Prostate gland (tissue), 2 donors: ENCODE results near the gene POLR2M. TPM values are rescaled to one million over a fixed set of nuclear protein-coding genes. Genes with fewer than 3 reads are reported as not detected.
A peak's percentile ranks its signal among the peaks of the same experiment; 100 is the strongest.

ENCODE experiments used
- DNase-seq: peaks from one replicate; pipeline ENCODE4 v3.0.0-alpha.2; 2019; ENCODE audit warnings: low spot score
- H3K27ac ChIP-seq, 2 donors: fragments of 200-600 bp; sonication (generic); 2 replicates each; pipeline ENCODE4 v1.5.1; 2017 to 2019
- H3K27me3 ChIP-seq: fragments of 200-600 bp; sonication (generic); replicated peaks from 2 replicates; pipeline ENCODE4 v1.5.1; 2019; ENCODE audit not compliant: insufficient read depth
- H3K36me3 ChIP-seq, 2 donors: fragments of 200-600 bp; sonication (generic); 1 replicate in 1 of 2; 2 replicates in 1 of 2; pipeline versions ENCODE4 v1.5.1 to v1.8.1; 2017 to 2019
- H3K4me1 ChIP-seq: fragments of 200-600 bp; sonication (generic); replicated peaks from 2 replicates; pipeline ENCODE4 v1.5.1; 2019
- H3K4me3 ChIP-seq, 2 donors: fragments of 200-600 bp; sonication (generic); 2 replicates each; pipeline ENCODE4 v1.5.1; 2017 to 2019
- H3K9me3 ChIP-seq: fragments of 200-600 bp; sonication (generic); 2 replicates; pipeline ENCODE4 v1.5.1; 2017
- POLR2A ChIP-seq: fragments of 450-650 bp; IDR thresholded peaks from one replicate; pipeline ENCODE4 v1.6.1; 2016; ENCODE audit warnings: antibody characterized with exemption, mild to moderate bottlenecking
- POLR2AphosphoS5 ChIP-seq: sonication (generic); formaldehyde crosslinking; IDR thresholded peaks from one replicate; pipeline ENCODE4 v1.6.1; 2017; ENCODE audit warnings: antibody characterized with exemption
- WGBS: methylation state at CpG from one replicate; pipeline ENCODE4 v1.1.5; 2018; 5-methylcytosine and 5-hydroxymethylcytosine counted together
- intact Hi-C: fragments of 100-400 bp; cut with DNase I; formaldehyde crosslinking; loops from one replicate; pipeline ENCODE4 v1.14.2; 2022
- total RNA-seq, 2 donors: library from RNA; depleted of rRNA; stranded (reverse); fragments of >200 nt; gene quantifications; one replicate each; pipeline ENCODE4 v1.1.0, GENCODE V29; 2016
- TF ChIP-seq, protein P1 (sequence below), 4 experiments: fragments of 200-600 bp in 2 of 4; fragments of 450-650 bp in 2 of 4; sonication (generic) in 2 of 4; IDR thresholded peaks; 1 replicate in 3 of 4; 2 replicates in 1 of 4; pipeline ENCODE4 v1.5.1; 2016 to 2019; ENCODE audit warnings: antibody characterized with exemption in 4 of 4, mild to moderate bottlenecking in 2 of 4, moderate library complexity in 2 of 4

POLR2M gene
- total RNA-seq, 2 donors from 2014 or later: 148 to 172 TPM

DNA sequence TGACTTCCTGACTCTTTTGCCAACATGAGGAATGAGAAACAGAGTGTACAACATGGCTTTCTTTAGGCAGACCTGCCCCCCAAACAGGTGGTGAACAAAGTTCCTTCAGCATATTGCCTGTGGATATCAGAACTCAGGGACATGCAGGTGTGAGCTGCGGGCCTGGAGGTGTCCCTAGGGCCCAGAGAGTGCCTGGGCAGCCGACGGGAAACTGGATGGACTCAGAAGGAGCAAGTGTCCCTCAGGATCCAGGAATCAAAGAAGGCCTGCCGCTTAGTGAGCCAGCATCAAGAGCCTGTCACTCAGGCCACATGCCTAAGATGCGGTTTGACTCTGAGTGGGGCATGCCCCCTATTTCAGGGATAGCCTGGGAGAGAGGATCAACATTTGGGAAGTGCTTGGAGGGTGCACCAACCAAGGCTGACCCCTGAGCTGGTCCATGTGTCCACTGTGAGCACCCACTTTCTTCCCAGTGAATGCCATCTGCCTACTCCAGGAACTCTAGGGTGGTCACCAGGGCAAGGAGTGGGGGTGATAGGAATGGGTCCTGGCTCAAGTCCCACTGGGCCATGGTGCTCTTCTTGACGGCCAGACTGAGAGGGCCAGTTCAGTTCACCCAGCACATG is 16.1 kb upstream of the POLR2M start:
- Histone ChIP-seq H3K27ac (no peak overlapping the region), H3K36me3 (no peaks in the 10 kb centered on the region), H3K9me3 (no peaks in the 10 kb centered on the region), H3K27me3 (no peaks in the 10 kb centered on the region), H3K4me1 (no peaks in the 10 kb centered on the region), H3K4me3 (no peak overlapping the region)
- intact Hi-C loops: no loop called here
- TF ChIP-seq POLR2A: no peak
- no peak for TF ChIP-seq POLR2AphosphoS5
- whole genome bisulfite sequencing: 95% methylated on average over 6 of the region's 6 CpGs
- peak; percentile 3 for DNase-seq

DNA sequence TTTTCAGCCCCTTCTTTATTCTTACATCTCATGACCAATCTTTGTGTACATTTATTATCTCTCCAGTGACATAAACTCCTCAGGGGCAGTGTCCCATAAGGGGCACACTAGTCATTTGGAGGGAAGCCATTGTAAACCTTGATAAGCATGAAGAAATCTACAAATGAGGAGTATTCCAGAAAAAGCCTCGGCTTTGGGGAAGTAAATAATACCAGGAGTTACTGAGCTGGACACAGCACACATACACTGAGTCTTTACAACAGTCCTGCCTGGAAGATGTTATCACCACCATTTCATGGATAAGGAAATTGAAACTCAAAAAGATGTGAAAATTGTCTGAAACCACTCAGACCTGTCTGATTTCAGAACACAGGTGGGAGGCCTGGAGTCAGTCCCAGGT is 15.4 kb upstream of the POLR2M start:
- Histone ChIP-seq H3K36me3 (no peaks in the 10 kb centered on the region), H3K9me3 (no peaks in the 10 kb centered on the region), H3K4me3 (no peak overlapping the region), H3K4me1 (no peaks in the 10 kb centered on the region), H3K27me3 (no peaks in the 10 kb centered on the region), H3K27ac (no peak overlapping the region)
- peak; percentile 2 for DNase-seq
- WGBS: 14% methylated on average over 1 of the region's 1 CpG
- intact Hi-C loops: no loop called here
- TF ChIP-seq POLR2AphosphoS5 (no peak), POLR2A (no peak)
- TF ChIP-seq, protein P1, sequence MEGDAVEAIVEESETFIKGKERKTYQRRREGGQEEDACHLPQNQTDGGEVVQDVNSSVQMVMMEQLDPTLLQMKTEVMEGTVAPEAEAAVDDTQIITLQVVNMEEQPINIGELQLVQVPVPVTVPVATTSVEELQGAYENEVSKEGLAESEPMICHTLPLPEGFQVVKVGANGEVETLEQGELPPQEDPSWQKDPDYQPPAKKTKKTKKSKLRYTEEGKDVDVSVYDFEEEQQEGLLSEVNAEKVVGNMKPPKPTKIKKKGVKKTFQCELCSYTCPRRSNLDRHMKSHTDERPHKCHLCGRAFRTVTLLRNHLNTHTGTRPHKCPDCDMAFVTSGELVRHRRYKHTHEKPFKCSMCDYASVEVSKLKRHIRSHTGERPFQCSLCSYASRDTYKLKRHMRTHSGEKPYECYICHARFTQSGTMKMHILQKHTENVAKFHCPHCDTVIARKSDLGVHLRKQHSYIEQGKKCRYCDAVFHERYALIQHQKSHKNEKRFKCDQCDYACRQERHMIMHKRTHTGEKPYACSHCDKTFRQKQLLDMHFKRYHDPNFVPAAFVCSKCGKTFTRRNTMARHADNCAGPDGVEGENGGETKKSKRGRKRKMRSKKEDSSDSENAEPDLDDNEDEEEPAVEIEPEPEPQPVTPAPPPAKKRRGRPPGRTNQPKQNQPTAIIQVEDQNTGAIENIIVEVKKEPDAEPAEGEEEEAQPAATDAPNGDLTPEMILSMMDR (IDR thresholded peaks at IDR 0.05): no peak

DNA sequence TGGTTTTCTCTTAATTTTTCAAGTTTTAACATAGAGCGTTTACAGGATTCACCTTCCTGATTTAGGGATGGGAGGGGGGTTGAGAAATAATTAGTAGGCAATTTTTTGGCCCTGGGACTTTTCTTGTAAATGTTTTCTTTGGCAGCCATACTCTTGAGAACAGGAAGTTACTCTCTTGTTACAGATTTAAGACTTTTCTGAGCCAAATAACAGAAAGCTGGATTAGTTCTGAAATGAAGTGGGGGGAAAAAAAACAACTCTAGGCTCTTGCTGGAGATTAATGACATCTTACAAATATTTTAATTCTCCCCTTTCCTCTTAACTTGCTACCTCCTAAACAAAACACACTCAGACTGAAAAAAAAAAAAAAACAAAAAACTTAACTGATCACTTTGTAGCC is 13.8 kb upstream of the POLR2M start:
- peak; percentile 48 for TF ChIP-seq POLR2AphosphoS5
- TF ChIP-seq, protein P1 (IDR thresholded peaks at IDR 0.05): no peak
- 10% methylated on average over 1 of the region's 1 CpG for WGBS
- Histone ChIP-seq H3K4me1 (no peaks in the 10 kb centered on the region), H3K27me3 (no peaks in the 10 kb centered on the region), H3K4me3 (no peak overlapping the region), H3K36me3 (no peaks in the 10 kb centered on the region), H3K9me3 (no peaks in the 10 kb centered on the region), H3K27ac (peak overlapping the region in 1 of 2 donors; percentile 7)
- DNase-seq: peak; percentile 6
- intact Hi-C loops: no loop called here

DNA sequence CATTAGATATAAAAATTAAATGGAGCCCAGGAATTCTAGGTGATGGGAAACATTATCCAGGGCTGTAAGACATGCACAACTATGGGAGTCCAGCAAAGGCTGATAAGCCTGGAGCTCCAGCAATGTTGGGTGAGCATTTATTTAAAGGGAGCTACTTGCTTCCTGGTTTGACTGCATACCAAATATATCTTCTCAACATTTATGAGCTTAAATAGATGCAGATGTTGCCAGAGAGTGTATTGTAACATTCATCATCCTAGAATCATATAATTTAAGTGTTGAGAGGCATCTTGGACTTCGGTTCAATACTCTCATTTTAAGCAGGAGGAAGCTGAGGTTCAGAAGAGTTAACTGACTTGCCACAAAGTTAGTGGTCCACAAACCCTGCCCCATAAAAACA is 12.2 kb upstream of the POLR2M start:
- no peak overlapping the region for H3K4me3 ChIP-seq

DNA sequence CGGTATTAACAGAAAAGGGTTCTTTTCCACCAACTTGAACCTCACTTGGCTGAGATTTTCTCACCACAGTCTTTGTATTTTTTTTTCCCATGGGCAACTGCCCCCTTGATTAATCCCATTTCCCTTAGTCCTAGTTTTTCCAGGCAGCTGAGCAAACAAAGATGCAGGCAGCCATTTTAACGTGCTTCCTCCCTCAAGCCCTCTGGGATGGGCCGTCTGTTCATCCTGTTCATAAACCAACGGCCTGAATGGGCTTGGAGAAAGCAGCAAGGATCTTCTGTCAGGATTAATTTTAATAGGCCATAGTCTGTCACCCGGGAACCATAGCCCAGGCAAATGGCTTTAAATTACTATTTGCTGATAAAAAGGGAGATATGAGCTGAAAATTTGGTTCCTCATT is 10.4 kb upstream of the POLR2M start:
- no peak for DNase-seq
- Histone ChIP-seq H3K4me3 (no peak overlapping the region), H3K4me1 (no peaks in the 10 kb centered on the region), H3K36me3 (no peaks in the 10 kb centered on the region), H3K27ac (no peak overlapping the region), H3K9me3 (no peaks in the 10 kb centered on the region), H3K27me3 (no peaks in the 10 kb centered on the region)
- intact Hi-C loops: no loop called here
- TF ChIP-seq, protein P1 (IDR thresholded peaks at IDR 0.05): no peak
- TF ChIP-seq POLR2AphosphoS5 (no peak), POLR2A (no peak)
- WGBS: 36% methylated on average over 5 of the region's 5 CpGs

More for the DNA sequence above, 12.2 kb upstream of the POLR2M start:
- no peaks in the 10 kb centered on the region for H3K36me3 ChIP-seq
- 26% methylated on average over 1 of the region's 1 CpG for WGBS
- TF ChIP-seq POLR2A (no peak), POLR2AphosphoS5 (peak; percentile 5)
- TF ChIP-seq, protein P1 (IDR thresholded peaks at IDR 0.05): no peak
- DNase-seq: no peak
- H3K27ac ChIP-seq: no peak overlapping the region
- intact Hi-C loops: no loop called here
- no peaks in the 10 kb centered on the region for H3K9me3 ChIP-seq
- H3K4me1 ChIP-seq: no peaks in the 10 kb centered on the region
- no peaks in the 10 kb centered on the region for H3K27me3 ChIP-seq
